Heart left ventricle (tissue), 13 donors: ENCODE data around the gene MRGPRX4.

ENCODE experiments used
- POLR2A ChIP-seq, 2 donors: fragments of 450-650 bp; IDR thresholded peaks; one replicate each; pipeline ENCODE4 v1.6.1; 2017; ENCODE audit warnings: antibody characterized with exemption in 2 of 2, mild to moderate bottlenecking in 2 of 2, moderate library complexity in 2 of 2
- TF ChIP-seq, protein P1 (sequence below), 12 donors: fragments of 200-600 bp; sonication (generic) in 4 of 12; IDR thresholded peaks; one replicate each; pipeline versions ENCODE4 v1.5.0 to v1.8.0; 2018 to 2022; ENCODE audit warnings: antibody characterized with exemption in 12 of 12, mild to moderate bottlenecking in 5 of 12
- donor health status: ischemic (EF 13 %, LVEDD 7.1; RV severe dilation, severe dysfunction).
- donor health status: DM: no; HTN: yes; CAD: no.
- donor health status: DM: no; HTN: no; CAD: no.
- donor health status: ischemic (EF 25% LVEDD 6.9; RV normal size, moderate dysfunction).
- donor health status: ischemic (EF 25% LVEDD 5.7; RV mildly dilated, moderate dysfunction).
- donor health status: ischemic (EF 35%, LVEDD 5.7; RV mildly dilated, moderate dysfunction).
- donor health status: nonischemic (EF 11% LVEDD 7.7; RV severe dilation, severe dysfunction).
- donor health status: DM: yes; HTN: yes; CAD: no.
- donor health status: PGD.
- donor health status: ischemic (EF 29% LVEDD 5.4; RV normal size, mild dysfunction).
- donor health status: nonischemic (EF 23%, LVEDD 6.1; RV moderate dilation, normal function).

DNA sequence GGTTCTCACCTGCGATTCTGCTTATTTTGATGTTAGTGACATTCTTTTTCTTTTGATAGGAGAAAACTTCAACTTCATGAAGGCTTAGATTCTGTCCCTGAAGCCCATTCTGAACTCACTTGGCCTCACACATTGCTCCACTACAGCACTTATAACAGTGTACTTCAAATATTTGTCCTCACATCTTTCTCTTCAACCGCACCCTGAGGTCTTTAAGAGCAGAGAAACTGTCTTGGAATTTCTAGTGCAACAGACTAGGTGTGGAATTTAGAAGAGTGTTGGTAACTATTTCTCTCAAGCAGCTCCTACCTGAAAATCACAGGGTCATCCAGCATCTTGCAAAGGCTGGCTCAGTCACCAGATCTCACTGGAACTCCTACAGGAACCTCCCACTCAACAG, 32.5 kb upstream of the MRGPRX4 start:
- TF ChIP-seq, protein P1, sequence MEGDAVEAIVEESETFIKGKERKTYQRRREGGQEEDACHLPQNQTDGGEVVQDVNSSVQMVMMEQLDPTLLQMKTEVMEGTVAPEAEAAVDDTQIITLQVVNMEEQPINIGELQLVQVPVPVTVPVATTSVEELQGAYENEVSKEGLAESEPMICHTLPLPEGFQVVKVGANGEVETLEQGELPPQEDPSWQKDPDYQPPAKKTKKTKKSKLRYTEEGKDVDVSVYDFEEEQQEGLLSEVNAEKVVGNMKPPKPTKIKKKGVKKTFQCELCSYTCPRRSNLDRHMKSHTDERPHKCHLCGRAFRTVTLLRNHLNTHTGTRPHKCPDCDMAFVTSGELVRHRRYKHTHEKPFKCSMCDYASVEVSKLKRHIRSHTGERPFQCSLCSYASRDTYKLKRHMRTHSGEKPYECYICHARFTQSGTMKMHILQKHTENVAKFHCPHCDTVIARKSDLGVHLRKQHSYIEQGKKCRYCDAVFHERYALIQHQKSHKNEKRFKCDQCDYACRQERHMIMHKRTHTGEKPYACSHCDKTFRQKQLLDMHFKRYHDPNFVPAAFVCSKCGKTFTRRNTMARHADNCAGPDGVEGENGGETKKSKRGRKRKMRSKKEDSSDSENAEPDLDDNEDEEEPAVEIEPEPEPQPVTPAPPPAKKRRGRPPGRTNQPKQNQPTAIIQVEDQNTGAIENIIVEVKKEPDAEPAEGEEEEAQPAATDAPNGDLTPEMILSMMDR (IDR thresholded peaks at IDR 0.05) = no peak
- no peak for TF ChIP-seq POLR2A (IDR thresholded peaks at IDR 0.05)
